Epithelial cell of prostate (primary cell): ENCODE measurements around the gene PPP2R5D.
"Not testable (repeated sequence)": the region's sequence is repeated elsewhere in the genome, so short reads cannot be mapped to it uniquely, and the experiment has no call there.

ENCODE experiments used
- DNase-seq: peaks from one replicate; pipeline ENCODE4 v3.0.0-alpha.2; 2011; ENCODE audit warnings: low read depth, low spot score
- H3K27ac ChIP-seq: fragments of 450-650 bp; 2 replicates; pipeline ENCODE4 v1.5.1; 2017; ENCODE audit warnings: mild to moderate bottlenecking

The PPP2R5D gene

DNA sequence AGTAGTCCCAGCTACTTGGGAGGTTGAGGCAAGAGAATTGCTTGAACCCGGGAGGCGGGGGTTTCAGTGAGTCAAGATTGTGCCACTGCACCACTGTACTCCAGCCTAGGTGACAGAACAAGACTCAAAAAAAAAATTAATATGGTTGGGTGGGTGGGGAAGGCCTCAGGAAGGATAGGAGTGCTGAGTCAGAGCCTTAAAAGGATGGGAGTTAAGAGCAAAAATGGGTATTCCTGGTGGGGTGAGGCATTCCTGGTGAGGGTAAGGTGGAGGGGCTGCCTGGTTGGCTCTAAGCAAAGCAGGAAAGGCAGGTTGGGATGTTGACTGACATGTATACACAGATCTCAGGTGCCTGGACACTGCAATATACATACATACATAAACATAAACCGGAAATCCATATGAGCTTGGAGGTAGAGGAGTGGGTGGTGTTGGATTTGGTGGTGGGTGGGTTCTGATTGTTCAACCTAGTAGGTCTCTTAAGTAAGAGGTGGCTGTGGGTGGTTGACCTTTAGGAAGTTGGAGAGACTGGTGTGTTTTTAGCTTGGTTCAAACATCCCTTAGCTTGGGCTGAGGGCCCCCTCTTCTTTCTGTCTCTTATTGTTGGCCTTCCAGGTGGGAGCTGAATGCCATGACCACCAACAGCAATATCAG is 35.8 kb downstream of the PPP2R5D start:
- no peak for DNase-seq
- no peak overlapping the region for H3K27ac ChIP-seq

DNA sequence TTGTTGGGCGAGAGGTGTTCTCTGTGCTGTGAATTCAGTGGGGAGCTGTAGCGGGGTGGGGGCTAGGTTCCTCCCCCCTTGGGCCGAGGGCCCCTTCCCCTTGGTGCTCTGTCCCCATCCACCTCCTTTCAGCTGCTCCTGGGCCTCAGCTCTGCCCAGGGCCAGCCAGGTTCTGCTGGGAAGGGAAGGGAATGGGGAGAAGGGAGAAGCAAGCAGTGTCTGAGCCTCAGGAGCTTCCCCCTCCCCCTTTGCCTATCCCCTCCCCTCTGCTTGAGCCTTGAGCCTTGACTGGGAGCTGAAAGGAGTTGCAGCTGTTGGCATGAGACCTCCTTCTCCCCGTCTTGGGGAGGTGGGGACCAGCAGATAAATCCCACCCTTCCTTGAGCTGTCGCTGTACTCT is 36.5 kb downstream of the PPP2R5D start:
- peak overlapping the region; percentile 73 for H3K27ac ChIP-seq
- DNase-seq, result no peak

- H3K27ac ChIP-seq, result peak within 1 kb of the TSS; percentile 73
- no peak for DNase-seq
Observed at GRCh38 chr6:43021270-43022047, 37.1 kb downstream of the PPP2R5D start, which contains the start of gene RRP36. Gene RRP36, plus strand, starts transcription at chr6:43021623. Its CDS starts 32 bp downstream, at chr6:43021655.

GRCh38 chr6:43024436-43024835 is 40.1 kb downstream of the PPP2R5D start:
- no peak overlapping the region for H3K27ac ChIP-seq
- DNase-seq, result no peak

DNA sequence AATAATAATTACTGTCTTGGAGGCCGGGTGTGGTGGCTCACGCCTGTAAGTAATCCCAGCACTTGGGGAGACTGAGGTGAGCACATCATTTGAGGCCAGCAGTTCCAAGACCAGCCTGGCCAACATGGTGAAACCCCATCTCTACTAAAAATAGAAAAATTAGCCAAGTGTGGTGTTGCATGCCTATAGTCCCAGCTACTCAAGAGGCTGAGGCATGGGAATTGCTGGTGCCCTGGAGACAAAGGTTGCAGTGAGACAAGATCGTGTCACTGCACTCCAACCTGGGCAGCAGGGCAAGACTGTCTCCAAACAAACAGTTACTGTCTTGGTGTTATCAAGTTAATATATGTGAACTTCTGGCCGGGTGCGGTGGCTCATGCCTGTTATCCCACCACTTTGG is 42.0 kb downstream of the PPP2R5D start:
- DNase-seq, result no peak
- no peak overlapping the region for H3K27ac ChIP-seq

DNA sequence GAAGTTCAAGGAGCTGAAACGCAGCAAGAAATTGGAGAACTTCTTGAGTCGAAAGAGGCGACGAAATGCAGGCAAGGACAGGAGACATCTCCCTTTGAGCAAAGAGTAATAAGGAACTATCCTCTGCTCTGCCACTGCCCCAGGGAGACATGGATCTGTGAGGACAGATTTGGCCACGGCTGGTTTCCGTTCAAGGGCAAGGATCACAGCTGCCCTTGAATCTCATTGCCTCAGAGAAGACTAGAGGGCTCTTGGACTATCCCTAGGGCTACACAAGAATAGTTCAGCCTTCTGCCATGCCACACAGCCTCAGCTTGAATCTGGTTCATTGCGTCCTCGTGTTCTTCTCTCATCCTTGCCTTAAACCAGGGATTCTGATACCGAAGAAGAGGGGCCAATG is 44.8 kb downstream of the PPP2R5D start:
- no peak for DNase-seq
- no peak overlapping the region for H3K27ac ChIP-seq

- H3K27ac ChIP-seq, result no peak overlapping the region
- DNase-seq, result no peak
Observed at GRCh38 chr6:43032326-43032725, 48.0 kb downstream of the PPP2R5D start.

DNA sequence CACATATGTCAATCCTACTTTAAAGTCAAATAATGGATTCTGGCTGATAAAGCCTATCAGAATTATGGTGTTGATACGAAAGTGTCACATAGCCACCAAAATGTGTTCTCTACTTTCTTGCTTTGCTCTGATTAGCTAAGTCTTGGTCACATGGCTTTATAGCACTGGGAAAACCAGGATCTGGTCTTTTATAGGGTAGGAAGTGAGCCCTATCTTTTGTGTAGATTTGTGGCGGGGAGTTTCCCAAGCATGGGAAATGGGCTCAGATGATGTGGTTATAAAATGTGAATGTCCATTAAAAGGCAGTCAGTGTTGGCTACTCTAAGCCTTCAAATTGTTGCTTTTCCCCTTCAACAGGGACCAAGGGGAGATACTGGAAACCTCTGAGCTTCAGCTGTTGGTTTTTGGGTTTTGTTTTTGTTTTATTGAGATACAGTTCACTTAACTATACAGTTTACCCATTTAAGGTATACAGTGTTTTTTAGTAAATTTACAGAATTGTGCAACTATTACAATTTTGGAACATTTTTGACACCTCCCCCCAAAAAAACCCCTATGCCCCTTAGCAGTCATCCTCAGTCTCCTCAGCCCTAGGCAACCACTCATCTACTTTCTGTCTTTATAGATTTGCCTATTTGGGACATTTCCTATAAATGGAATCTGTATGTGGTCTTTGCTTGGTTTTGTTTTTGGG is 49.3 kb downstream of the PPP2R5D start:
- no peak for DNase-seq

GRCh38 chr6:43034190-43034525 is 49.8 kb downstream of the PPP2R5D start:
- DNase-seq, result no peak
- H3K27ac ChIP-seq, result no peak overlapping the region

More for the DNA sequence above, 49.3 kb downstream of the PPP2R5D start:
- H3K27ac ChIP-seq, result no peak overlapping the region

- no peak overlapping the region for H3K27ac ChIP-seq
- no peak for DNase-seq
Observed at GRCh38 chr6:43035495-43036194, 51.3 kb downstream of the PPP2R5D start.

- H3K27ac ChIP-seq, result no peak overlapping the region
- DNase-seq, result no peak
Observed at GRCh38 chr6:43036712-43037111, 52.3 kb downstream of the PPP2R5D start.

GRCh38 chr6:43037197-43037596 is 52.8 kb downstream of the PPP2R5D start:
- H3K27ac ChIP-seq, result no peak overlapping the region
- no peak for DNase-seq

- no peak overlapping the region for H3K27ac ChIP-seq
- DNase-seq, result no peak
Observed at GRCh38 chr6:43037706-43038105, 53.3 kb downstream of the PPP2R5D start.

DNA sequence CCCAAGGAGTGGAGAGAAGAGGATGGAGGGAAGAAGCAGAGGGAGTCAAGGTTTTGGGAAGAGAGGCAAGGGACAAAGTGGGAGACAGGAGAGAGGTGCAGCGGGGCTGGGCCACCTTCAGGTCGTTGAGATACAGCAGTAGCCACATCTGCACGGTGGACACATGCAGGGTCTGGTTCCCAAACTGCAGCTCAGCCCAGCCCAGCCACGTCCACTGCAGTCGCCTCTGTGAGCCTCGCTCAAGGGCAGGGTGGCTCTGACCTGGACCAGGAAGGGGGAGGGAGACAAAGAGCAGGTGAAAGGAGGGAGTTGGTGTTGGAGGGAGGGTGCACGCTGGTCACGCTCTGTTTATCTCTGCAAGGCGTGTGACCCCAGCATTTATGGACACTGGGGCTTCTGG is 54.4 kb downstream of the PPP2R5D start:
- no peak overlapping the region for H3K27ac ChIP-seq
- no peak for DNase-seq

DNA sequence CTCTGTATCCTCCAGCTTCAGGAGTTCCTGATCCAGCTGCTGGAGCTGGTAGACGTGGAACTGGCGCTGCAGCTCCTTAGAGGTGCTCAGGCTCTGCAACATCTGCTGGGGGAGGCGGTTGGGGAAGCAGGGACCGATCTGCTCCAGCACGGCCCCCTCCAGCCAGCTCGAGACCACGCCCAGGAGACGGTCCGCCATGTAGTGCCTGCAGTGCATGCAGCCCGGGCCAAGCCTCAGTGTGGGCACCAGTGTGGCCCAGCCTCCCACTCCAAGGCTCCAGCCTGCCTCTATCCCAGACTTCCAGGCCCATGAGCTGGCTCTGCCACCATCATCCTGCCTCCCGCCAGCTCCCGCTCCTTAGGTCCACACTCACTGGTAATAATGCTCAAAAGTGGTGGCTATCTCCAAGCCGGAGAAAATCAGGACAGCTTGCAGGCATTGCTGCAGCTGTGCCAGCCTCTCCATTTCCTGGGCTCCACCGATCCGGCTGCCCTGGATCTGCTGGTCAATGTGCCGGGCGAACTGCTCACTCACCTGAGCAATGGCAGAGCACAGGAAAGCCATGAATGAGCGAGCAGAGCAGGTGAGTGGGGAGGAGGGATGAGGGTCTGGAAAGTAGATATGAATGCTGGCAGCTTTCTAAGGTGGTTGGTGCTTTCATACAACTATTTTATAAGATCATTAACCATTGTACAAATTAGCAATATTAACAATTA is 56.3 kb downstream of the PPP2R5D start:
- no peak overlapping the region for H3K27ac ChIP-seq
- DNase-seq, result no peak

GRCh38 chr6:43041475-43041874 is 57.1 kb downstream of the PPP2R5D start:
- not testable (repeated sequence) for DNase-seq, H3K27ac ChIP-seq

DNA sequence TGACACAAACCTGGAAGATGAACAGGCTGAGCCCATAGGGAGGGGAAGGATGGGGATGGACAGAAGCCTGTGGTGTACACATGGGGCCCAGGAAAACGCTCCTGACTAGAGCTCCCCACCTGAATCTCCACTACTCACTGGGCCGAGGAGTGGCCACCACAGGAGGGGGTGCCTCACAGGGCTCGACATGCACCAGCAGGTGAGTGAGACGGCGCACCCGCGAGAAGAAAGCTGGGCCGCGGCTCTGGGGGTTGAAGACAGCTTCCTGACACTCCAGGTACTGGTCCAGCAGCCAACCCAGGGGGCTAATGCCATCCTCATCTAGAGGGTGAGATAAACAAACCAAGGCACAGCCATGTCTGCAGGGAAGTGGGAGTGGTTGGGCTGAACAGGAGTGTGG is 58.9 kb downstream of the PPP2R5D start:
- no peak overlapping the region for H3K27ac ChIP-seq
- DNase-seq, result no peak

DNA sequence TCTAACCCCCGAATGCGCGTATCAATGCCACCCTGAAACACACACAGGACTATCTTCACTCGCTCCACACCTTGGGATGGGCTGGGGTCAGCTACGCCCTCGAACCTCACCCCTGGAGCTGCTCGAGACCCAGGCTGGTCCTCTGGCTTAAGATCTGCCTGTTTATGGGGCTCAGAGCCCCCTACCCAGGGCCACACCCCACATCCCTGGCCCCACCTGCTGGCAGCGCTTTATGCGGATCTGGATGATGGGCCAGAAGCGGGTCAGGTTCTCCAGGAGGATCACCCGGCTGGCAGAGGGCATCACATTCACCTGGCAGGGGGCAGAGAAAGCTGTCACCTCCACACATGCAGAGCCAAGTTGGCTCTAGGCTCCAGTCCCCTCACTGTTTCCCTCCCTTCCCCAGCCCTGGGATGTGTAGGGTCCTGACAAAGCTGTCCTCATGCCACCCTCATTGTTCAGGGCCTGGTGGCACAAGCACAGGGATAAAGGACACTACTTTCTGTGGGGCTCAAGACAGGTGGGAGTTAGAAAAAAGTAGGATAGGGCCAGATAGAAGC is 61.1 kb downstream of the PPP2R5D start:
- no peak for DNase-seq
- H3K27ac ChIP-seq, result no peak overlapping the region

GRCh38 chr6:43047998-43048397 is 63.6 kb downstream of the PPP2R5D start:
- no peak for DNase-seq
- H3K27ac ChIP-seq, result no peak overlapping the region

GRCh38 chr6:43050981-43051380 is 66.6 kb downstream of the PPP2R5D start:
- no peak overlapping the region for H3K27ac ChIP-seq
- no peak for DNase-seq
